HG02610 (cell line): Measurements from ENCODE around the gene TPRA1.
"Not testable (repeated sequence)": the region's sequence is repeated elsewhere in the genome, so short reads cannot be mapped to it uniquely, and the experiment has no call there.

Experiments
- ATAC-seq: cut with Tn5 transposase; IDR thresholded peaks from one replicate; pipeline ENCODE4 v1.9.1; 2021; ENCODE audit warnings: mild to moderate bottlenecking, moderate library complexity; ENCODE audit not compliant: unreplicated experiment

Gene TPRA1

DNA sequence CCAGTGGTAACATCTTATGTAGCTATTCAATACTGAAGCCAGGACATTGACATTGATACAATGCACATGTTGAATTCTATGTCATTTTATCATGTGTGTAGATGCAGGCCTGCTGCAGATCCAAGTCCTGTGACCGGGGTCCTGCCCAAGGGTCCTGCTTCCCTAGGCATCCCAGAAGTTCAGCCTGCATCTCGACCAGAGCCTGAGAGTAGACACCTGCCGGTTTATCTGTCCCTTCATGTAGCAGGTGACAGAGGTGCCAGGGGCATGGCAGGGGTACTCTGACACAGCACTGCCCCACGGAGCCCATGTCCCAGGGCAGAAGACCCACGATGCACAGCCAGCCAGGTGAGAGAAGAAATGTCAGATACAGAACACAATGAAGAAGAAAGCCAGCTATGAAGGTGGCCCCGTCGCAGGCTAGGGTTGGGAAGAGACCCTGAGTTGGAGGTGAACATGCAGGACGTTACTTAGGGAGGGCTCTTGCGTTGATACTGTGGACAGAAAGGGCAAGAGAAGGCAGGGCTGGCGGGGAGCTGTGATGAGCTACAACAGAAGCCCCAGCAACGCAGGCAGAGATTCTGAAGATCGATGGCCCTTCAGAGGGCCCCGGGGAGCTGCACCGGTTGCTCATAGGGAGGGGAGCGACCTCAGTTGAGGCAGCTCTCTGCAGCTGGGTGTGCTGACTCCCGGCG, 51.0 kb downstream of the TPRA1 start:
- no peak for ATAC-seq

DNA sequence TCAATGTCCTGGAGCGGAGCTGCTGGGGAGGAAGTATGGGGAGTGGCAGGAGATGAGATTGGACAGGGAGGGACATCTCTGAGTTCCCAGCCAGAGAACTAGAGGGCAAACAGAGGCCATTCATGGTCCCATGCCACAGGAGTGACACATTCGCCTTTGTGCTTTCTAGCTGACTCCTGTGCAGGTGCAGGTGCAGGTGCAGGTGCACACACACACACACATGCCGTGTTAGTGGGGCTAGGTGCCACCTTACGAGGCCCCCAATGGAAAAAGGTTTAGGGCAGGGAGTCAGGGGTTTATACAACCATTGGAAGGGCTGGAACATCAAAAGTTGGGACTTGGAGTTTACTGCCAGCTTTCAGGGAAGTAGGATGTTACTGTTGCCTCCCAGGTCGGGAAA, 52.0 kb downstream of the TPRA1 start:
- no peak for ATAC-seq

DNA sequence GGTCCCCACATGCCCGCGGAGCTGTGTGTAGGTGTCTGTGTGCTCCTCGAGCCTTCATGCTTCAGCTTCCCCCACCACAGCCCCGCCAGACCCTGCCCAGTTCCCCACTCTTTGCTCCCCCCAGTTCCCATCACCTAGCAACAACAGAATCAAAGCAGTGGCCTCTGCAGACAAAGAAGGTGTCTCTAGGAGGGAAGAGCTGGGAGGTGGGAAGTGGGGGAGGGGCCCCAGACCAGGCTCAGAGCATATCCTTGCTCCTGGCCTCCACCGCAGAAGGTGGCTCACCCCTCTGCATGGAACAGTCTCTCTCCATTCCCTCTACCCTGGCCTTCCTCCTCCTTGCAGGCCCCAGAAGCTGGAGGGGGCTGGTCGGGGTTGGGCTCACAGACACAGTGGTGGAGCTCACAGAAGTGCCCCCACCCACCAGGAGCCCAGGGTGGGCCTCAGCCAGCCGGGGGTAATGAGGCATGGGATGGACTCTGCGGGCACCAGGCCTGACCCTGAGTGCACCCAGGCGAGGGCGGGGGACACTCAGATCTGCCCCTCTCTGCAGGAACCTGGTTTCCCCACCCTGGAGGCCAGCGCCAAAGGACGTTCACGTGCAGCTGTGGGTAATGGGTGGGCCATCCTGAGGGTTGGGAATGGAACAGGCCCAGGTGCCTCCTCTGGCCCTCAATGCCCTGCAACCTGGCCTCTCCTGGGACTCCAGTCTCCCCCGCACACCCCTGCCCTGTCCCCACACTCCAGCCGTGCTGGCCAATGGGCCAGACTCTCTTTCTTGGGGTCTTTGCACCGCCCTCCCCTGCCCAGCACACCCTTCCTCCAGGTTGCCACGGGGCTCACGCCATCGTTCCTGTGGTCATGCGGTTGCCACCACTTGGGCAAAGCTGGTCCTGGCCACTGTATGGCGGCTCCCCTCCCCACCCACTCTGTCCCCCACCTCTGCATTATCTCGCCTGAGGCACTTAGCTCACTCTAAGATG, 53.4 kb downstream of the TPRA1 start:
- no peak for ATAC-seq

DNA sequence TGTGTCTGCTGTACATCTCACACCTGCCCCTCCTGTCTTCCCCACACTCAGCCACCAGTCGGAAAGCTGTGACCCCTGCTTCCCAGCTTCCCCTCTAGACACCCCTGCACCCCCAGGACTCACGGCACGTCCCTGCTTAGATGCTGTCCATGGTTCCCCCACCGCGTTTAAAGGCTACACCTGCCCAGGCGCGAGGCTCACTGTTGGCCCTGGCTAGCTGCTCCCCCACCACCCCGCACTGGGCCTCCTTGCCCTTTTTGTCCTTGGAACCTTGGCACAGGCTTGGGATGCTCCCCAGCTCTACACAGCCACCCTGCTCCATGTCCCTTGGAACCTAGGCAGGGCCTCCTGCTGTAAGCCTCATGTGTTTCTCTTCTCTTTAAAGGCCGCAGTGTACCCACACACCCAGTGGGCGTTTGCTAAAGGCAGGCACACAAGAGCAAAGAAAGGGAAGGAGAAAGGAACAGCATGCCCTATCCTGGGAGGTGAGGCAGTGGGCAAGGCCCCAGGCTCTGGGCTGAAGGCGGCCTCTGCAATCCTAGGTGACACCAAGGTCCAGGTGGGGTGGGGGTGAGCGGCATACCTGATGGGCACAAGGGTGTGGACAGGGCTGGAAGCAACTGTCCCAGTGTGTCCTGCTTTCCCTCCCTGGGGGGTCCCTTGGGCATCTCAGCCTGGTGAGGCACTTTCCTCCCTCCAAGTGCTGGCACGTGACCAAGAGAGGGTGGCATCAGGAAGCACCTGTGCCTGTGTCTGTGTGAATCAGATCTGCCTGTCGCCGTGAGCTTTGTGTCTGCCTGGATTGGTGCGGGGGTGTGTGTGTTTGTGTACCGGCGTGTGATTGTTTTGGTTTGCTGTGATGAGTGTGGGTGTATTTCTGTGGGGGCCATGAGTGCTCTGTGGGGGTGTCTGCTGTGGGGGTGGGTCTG, 54.4 kb downstream of the TPRA1 start:
- no peak for ATAC-seq

DNA sequence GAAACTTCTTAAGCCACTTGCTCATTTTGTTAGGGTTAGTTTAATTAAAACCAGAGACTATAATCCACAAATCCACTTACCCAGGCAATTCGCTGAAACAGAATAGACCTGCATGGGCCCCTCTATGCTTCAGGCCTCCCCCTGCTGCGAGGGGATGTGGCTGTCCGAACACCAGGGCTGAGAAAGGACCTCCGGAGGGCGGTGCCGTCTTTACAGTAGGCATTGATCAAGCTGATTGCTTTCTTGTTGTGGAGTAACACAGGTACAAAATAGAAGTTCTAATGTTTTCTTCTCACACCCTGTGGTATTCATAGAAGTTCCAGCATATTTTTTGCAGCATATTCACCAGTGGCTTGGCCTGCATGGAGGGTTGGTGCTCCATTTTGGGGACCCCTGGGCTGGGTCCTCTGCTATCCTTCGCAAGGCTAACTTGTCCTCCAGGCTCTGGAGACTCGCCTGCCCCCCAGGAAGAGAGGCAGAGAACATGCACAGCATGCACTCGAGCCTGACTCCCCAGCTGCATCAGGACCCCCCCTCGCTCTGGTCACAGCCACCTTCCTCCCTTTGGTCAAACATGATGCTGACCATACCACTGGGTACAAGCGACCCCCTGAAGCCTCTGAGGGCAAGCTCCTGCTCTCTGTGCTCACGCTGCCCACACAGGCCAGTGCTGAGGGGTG, 55.3 kb downstream of the TPRA1 start:
- ATAC-seq = no peak

DNA sequence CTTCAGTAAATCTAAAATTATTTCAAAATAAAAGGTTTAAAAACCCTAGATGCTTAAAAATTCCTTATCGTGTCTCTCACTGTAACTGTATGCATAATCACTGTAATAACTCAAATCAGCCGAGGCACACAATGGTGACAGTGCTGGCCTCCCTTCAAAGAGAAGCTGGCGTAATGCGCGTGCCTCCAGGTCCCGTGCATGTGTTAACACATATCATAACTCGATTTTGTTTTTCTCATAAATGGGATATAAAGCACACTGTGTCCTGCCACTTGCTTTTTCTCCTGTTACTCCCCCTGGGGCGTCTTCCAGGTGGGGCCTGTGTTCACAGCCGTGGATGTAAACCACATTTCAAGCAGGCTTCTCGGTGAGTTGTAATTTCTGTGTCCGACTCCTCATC, 56.0 kb downstream of the TPRA1 start:
- ATAC-seq = no peak

DNA sequence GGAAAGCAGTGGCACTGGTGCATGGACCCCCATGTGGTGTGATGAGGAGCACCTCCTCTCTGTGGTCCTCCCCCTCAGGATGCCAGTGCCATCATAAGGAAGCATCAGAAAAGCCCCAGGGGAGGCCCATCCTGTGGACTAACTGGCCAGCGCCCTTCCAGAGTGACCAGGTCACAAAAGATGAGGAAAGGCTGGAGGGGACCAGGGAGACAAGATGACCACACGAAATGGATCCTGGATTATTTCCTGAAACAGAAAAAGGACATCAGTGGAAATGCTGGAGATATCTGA, 56.4 kb downstream of the TPRA1 start:
- ATAC-seq = no peak

DNA sequence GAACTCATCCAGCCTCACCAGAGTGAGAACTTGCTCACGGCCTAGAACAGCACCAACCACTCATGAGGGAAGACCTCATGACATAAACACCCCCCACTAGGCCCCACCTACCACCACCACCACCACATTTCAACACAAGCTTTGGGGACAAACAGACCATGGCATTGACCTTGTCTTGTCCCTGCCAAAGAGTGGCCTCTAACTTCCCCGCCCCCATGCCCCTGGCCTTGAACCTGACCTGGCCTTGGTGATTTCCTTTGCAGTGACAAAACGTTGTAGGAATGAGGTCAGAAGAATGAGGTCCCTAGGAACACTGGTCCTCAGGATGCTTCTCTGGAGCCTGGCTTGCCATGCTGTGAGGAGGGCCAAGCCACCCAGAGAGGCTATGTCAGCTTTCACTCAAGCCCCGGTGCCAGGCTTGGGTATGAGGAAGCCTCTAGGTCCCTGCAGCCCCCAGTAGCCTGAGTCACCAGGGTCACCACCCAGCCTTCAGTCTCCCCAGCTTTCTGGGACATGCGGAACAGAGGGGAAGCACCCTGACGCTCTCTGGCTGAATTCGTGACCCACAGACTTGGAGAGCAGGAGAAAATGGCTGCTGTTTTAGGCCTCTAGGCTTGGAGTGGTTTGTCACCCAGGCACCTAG, 57.9 kb downstream of the TPRA1 start:
- ATAC-seq = no peak

DNA sequence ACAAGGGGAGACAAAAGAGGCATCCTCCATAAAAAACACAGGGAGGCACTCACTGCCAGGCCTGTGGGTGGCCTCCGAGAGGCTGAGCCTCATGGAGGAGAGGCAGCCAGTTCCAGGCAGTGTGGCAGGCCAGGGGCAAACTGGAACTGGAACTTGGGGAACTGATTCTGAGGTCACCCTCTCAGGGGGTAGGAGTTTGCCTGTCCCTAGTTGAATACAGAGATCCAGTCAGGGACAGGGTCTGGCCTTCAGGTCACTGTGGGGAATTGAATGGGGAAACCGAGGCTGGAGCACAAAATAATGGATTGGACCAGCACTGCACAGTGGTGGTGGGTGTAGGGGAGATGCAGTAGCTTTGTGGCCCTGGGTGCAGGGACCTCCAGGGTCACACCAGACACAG, 58.7 kb downstream of the TPRA1 start:
- ATAC-seq = no peak

DNA sequence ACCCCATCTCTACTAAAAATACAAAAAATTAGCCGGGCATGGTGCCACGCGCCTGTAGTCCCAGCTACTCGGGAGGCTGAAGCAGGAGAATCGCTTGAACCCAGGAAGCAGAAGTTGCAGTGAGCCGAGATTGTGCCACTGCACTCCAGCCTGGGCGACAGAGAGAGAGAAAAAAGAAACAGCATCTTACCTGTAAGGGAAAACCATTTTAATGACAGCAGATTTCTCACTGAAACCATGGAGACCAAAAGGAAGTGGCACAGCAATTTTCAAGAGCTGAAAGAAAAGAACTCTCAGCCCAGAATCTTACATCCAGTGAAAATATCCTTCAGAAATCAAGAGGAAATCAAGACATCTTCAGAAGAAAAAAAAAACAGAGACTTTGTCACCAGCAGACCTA, 59.7 kb downstream of the TPRA1 start:
- not testable (repeated sequence) for ATAC-seq

DNA sequence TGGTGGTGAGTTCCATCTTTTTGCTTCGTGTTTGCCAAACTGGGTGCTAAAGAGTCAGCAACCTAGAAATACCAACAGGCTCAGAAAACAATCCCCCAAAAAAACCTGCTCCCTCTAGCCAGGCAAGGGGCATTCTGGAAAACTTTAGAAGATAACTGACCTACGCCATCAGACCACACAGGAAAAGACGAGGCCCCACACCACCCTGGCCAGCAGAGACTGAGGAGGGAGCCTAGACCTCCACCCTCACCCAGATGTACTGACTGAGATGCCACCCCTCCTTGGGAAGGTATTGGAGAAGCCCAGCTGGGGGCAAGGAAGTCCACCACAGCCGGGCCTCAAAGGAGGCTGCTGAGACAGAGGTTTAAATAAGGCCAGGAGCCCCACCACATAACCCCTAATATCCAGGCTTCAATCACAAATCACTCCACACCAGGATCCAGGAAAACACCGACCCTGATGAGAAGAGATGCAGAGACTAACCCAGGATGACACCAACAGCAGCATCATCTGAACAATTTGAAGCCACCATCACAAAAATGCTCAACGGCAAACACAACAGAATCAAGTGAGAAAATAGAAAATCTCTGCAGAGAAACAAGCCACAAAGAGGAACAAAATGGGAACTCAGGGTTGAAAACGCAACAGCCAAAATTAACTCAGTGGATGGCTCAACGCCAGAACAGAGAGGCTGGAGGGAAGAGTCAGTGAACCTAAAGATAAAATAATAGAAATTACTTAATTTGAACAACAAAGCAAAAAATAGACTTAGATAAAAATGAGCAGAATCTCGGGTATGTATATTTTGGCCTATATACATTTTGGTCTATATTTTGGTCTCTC, 61.0 kb downstream of the TPRA1 start:
- no peak for ATAC-seq

DNA sequence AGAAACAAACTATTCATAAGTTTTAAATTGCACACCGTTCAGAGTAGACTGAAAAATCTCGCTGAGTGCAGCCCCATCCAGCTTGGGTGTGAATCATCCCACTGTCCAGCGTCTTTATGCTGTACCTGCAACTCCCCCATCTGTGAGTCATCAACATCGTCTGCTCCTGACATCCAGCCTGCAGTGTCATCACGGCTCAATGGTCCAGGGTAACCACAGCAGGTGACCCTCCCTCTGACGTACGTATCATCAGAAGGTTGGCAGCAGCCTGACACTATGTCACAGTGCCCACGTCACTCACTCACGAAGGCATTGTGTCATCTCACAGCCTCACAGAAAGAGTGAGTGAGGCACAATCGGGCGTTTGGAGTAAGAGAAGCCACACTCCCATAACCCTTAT, 65.2 kb downstream of the TPRA1 start:
- no peak for ATAC-seq

DNA sequence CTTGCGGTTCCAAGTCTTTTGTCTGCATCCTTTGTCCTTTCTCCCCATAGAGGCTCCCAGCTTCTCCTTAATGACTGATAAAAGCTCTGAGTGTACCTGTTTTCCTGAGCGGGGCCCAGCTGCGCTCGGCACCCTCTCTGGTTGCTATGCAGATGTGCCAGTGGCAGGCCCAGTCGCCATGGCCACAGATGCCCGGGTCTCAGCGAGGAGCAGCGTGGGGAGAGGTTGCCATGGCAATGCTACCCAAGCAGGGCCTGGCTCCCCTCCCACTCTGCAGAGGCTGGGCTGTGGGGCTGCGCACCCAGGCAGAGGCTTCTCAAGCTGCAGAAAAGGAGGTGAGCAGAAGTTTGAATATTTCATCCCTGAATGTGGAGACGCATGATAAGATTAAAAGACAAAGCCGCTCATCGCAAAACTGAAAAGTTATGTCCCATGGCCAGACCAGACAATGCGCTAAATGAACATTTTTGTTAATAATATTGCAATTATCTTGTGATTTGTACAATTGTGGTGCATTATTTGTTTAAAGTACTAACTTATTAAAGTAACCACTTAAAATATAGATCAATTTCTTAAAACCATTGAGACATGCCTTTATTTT, 66.1 kb downstream of the TPRA1 start:
- ATAC-seq = no peak
